Measurements from ENCODE around the gene NODAL. TPM values are rescaled to one million over a fixed set of nuclear protein-coding genes. Genes with fewer than 3 reads are reported as not detected.

Gene NODAL
- total RNA-seq, 2 experiments from 2014 or later = not detected

DNA sequence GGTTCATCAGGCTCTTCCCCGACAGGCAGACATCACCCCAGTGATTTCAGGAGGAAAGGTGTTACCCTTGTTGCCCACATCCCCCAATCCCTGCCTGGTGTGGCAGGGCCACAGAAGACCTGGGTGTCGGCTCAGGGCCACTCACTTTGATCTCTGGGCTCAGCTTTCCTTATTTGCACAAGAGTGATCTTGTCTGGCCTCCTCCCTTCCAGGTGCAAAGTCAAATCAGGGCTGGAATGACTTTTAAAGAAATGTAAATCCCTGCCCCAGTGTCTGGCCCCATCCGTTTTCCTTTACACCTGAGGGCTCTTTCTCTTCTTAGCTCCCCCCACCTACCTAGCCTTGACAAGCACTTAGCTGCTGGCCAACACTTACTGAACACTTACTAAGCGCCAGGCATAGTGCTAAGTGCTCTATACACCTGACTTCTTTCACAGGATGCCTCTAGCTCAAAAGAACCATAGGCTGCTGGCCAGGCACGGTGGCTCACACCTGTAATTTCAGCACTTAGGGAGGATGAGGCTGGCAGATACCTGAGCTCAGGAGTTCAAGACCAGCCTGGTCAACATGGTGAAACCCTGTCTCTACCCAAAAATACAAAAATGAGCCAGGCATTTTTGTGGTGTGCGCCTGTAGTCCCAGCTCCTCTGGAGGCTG lies 979 bp upstream of the NODAL start:
- no peak overlapping the region for H3K27ac Mint-ChIP-seq
- ATAC-seq (no peak), DNase-seq (no peak)
- H3K36me3 Mint-ChIP-seq (ENCODE audit: low read depth) = no peaks in the 10 kb centered on the region
- H3K9me3 Mint-ChIP-seq (ENCODE audit: insufficient read depth) = no peaks in the 10 kb centered on the region
- peaks cover 9% of the 10 kb centered on the region for H3K4me1 Mint-ChIP-seq (ENCODE audit: low read depth)
- H3K4me3 Mint-ChIP-seq = no peak overlapping the region
- POLR2A ChIA-PET = interaction anchor here (1.2 kb wide), 1 partner anchor 11 kb away, joined by 3 read pairs; no protein-coding TSS in a partner anchor
- CTCF ChIA-PET = interaction anchor here (1.2 to 1.7 kb wide), 4 partner anchors 19 to 221 kb away, joined by 3 to 6 read pairs (median 4); no protein-coding TSS in a partner anchor
- H3K27me3 Mint-ChIP-seq (ENCODE audit: low read depth) = peaks cover 57% of the 10 kb centered on the region

DNA sequence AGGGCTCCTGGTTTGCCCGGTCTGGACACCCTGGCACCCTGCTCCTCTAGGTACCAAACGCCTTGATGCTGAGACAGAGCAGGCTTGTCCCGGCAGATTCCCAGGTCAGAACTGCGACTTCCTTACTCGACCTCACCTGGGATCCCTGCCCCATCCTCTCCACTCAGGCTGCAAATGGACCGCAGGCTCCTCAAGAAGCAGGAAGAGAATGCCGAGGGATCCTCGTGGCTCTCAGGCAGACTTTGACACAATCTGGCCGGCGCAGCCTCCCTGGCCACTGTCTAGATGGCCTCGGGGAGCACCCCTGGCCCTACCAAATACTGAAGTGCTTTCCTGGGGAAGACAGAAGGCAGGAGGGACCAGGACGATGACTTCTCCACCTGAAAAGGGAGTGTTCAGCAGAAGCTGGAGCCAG lies 421 bp upstream of the NODAL start:
- no peak overlapping the region for H3K27ac Mint-ChIP-seq
- DNase-seq (no peak), ATAC-seq (no peak)
- peaks cover 60% of the 10 kb centered on the region for H3K27me3 Mint-ChIP-seq (ENCODE audit: low read depth)
- no peaks in the 10 kb centered on the region for H3K36me3 Mint-ChIP-seq (ENCODE audit: low read depth)
- no peaks in the 10 kb centered on the region for H3K9me3 Mint-ChIP-seq (ENCODE audit: insufficient read depth)
- H3K4me3 Mint-ChIP-seq = no peak overlapping the region
- peaks cover 9% of the 10 kb centered on the region for H3K4me1 Mint-ChIP-seq (ENCODE audit: low read depth)
- ChIA-PET POLR2A (interaction anchor here (1.2 kb wide), 1 partner anchor 10 kb away, joined by 3 read pairs; no protein-coding TSS in a partner anchor), CTCF (interaction anchor here (1.5 to 1.7 kb wide), 2 partner anchors 19 to 36 kb away, joined by 4 to 6 read pairs; no protein-coding TSS in a partner anchor)

GRCh38 chr10:70440296-70441160 lies 953 bp downstream of the NODAL start:
- Mint-ChIP-seq H3K4me1 (ENCODE audit: low read depth) (peaks cover 9% of the 10 kb centered on the region), H3K9me3 (ENCODE audit: insufficient read depth) (no peaks in the 10 kb centered on the region), H3K36me3 (ENCODE audit: low read depth) (no peaks in the 10 kb centered on the region), H3K27ac (no peak overlapping the region), H3K4me3 (peak overlapping the region; percentile 40), H3K27me3 (ENCODE audit: low read depth) (peaks cover 60% of the 10 kb centered on the region)
- ATAC-seq = peak; percentile 65
- ChIA-PET POLR2A (no interaction called here), CTCF (interaction anchor here (1.5 kb wide), 1 partner anchor 34 kb away, joined by 4 read pairs; no protein-coding TSS in a partner anchor)
- peak; percentile 26 for DNase-seq

- ChIA-PET POLR2A (no interaction called here), CTCF (interaction anchor here (0.7 to 1.3 kb wide), 2 partner anchors 12 to 38 kb away, joined by 3 to 4 read pairs; no protein-coding TSS in a partner anchor)
- Mint-ChIP-seq H3K27ac (no peak overlapping the region), H3K9me3 (ENCODE audit: insufficient read depth) (no peaks in the 10 kb centered on the region), H3K4me1 (ENCODE audit: low read depth) (peaks cover 22% of the 10 kb centered on the region), H3K27me3 (ENCODE audit: low read depth) (peaks cover 48% of the 10 kb centered on the region), H3K36me3 (ENCODE audit: low read depth) (no peaks in the 10 kb centered on the region), H3K4me3 (no peak overlapping the region)
- no peak for DNase-seq
- ATAC-seq = no peak
These were observed 3.8 kb downstream of the NODAL start for GRCh38 chr10:70437721-70438120.

DNA sequence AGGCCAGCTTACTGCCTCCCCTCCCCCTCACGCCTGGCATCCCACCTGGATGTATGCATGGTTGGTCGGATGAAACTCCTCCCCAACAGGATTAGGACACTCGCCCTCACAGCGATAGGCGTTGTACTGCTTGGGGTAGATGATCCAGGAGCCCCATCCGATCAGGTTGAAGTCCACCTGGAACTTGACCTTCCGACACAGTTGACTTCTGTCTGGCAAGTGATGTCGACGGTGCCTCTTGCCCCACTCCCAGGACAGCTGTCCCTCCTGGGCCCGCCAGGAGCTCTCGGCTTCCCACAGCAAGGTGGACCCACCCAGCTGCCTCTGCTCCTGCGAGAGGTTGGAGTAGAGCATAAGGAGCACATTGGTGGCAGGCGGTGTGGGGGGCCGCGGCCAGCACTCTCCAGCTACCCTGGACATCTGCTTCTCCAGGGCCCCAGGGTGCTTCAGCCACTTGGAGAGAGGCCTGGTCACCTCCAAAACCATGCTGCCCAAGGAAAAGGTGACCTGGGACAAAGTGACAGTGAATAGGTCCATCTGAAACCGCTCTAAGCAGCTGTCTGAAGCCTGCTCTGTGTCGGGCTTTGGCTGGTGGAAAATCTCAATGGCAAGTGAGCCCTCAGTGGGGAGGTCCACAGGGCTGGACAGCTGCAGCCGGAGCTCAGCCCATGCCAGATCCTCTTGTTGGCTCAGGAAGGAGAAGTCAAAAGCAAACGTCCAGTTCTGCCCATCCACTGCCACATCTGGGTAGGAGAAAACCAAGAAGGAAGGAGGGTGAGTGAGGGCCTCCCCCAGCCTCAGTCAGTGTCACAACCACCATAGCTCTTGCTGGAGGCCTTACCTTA lies 6.0 kb downstream of the NODAL start:
- CTCF ChIA-PET = interaction anchor here (1.1 kb wide), 1 partner anchor 8 kb away, joined by 3 read pairs; no protein-coding TSS in a partner anchor
- ATAC-seq (no peak), DNase-seq (no peak)
- POLR2A ChIA-PET = interaction anchor here (1.8 kb wide), 1 partner anchor 31 kb away, joined by 4 read pairs; the partner anchor contains the start of gene EIF4EBP2
- Mint-ChIP-seq H3K4me1 (ENCODE audit: low read depth) (peaks cover 25% of the 10 kb centered on the region), H3K27me3 (ENCODE audit: low read depth) (peaks cover 28% of the 10 kb centered on the region), H3K36me3 (ENCODE audit: low read depth) (no peaks in the 10 kb centered on the region), H3K27ac (no peak overlapping the region), H3K9me3 (ENCODE audit: insufficient read depth) (no peaks in the 10 kb centered on the region), H3K4me3 (no peak overlapping the region)

DNA sequence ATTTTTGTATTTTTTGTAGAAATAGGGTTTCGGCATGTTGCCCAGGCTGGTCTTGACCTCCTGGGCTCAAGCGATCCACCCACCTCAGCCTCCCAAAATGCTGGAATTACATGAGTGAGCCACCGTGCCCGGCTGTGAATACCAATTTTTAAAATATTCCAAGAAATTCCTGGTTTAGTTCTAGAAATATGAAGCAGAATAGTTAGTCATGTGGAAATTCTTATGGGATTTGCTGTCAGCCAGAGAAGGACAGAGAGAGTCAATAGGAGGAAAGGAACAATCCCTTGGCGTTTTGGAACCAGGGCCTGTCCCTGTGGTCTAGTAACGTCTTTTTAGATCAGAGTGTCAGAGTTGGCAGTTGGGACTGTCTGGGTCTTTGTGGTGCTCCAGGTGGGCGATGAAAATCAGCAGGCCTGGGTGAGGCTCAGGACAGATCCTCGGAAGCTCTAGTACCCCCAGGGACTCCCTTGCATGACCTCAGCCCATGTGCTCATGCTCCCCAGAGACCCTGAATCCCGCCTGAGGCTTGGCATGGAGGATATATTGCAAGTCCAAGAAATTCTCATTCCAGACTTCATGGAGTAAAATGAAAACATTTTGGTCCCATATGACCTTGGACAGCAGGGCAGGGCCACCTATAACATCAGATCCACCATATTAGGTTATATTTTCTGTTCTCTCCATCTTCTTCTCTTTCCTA lies 7.8 kb downstream of the NODAL start:
- CTCF ChIA-PET = interaction anchor here (1.2 to 1.9 kb wide), 3 partner anchors 13 to 69 kb away, joined by 3 to 7 read pairs (median 3); no protein-coding TSS in a partner anchor
- ATAC-seq (no peak), DNase-seq (no peak)
- Mint-ChIP-seq H3K27me3 (ENCODE audit: low read depth) (peaks cover 13% of the 10 kb centered on the region), H3K9me3 (ENCODE audit: insufficient read depth) (no peaks in the 10 kb centered on the region), H3K4me3 (no peak overlapping the region), H3K27ac (no peak overlapping the region), H3K36me3 (ENCODE audit: low read depth) (peaks cover 6% of the 10 kb centered on the region), H3K4me1 (ENCODE audit: low read depth) (peaks cover 22% of the 10 kb centered on the region)
- POLR2A ChIA-PET = no interaction called here

DNA sequence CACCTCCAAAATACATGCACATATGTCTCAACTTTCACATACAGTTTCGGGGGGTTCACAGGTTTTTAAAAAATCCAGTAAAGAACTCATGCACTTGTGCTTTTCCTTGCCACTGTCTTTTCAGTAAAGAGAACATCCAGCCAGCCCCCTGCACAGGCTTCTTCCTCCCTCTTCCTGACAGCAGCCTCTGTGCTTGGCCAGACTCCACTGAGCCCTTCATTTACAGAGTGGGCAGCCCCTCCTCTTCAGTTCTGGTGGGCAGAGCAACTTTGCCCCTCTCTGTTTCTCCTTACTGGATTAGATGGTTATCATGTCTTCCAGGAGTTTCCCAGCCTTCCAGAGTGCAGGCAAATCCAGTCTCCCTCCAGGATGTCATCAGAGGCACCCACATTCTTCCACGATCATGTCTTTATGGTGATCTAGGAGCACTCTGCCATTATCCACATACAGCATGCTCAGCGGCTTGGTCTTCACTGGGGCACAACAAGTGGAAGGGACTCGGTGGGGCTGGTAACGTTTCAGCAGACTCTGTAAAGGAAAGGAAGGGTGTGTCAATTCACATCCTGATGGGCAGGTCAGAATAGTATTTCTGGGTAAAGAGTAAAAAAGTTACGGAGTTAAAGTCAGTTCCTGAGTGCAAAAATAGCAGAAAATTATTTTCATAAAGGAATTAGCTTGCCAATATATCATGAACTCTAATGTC lies 8.8 kb downstream of the NODAL start:
- DNase-seq = no peak
- Mint-ChIP-seq H3K36me3 (ENCODE audit: low read depth) (peaks cover 11% of the 10 kb centered on the region), H3K4me3 (peak overlapping the region; percentile 44), H3K9me3 (ENCODE audit: insufficient read depth) (no peaks in the 10 kb centered on the region), H3K4me1 (ENCODE audit: low read depth) (peaks cover 22% of the 10 kb centered on the region), H3K27ac (peak overlapping the region; percentile 63), H3K27me3 (ENCODE audit: low read depth) (peaks cover 8% of the 10 kb centered on the region)
- ChIA-PET CTCF (interaction anchor here (1.2 to 2.5 kb wide), 6 partner anchors 14 to 69 kb away, joined by 3 to 11 read pairs (median 4); no protein-coding TSS in a partner anchor), POLR2A (interaction anchor here (0.6 to 0.9 kb wide), 3 partner anchors 11 to 1470 kb away, joined by 3 read pairs; no protein-coding TSS in a partner anchor)
- ATAC-seq = no peak

GRCh38 chr10:70432101-70432500 lies 9.4 kb downstream of the NODAL start:
- peaks cover 3% of the 10 kb centered on the region for H3K27me3 Mint-ChIP-seq (ENCODE audit: low read depth)
- ChIA-PET POLR2A (interaction anchor here (0.9 to 1.6 kb wide), 2 partner anchors 10 kb away, joined by 3 read pairs; partner anchors contain the start of gene NODAL), CTCF (interaction anchor here (0.7 to 2.5 kb wide), 5 partner anchors 14 to 68 kb away, joined by 3 to 11 read pairs (median 5); no protein-coding TSS in a partner anchor)
- no peak overlapping the region for H3K27ac Mint-ChIP-seq
- H3K4me1 Mint-ChIP-seq (ENCODE audit: low read depth) = peaks cover 22% of the 10 kb centered on the region
- peaks cover 11% of the 10 kb centered on the region for H3K36me3 Mint-ChIP-seq (ENCODE audit: low read depth)
- H3K4me3 Mint-ChIP-seq = peak overlapping the region; percentile 44
- ATAC-seq (no peak), DNase-seq (no peak)
- H3K9me3 Mint-ChIP-seq (ENCODE audit: insufficient read depth) = no peaks in the 10 kb centered on the region

DNA sequence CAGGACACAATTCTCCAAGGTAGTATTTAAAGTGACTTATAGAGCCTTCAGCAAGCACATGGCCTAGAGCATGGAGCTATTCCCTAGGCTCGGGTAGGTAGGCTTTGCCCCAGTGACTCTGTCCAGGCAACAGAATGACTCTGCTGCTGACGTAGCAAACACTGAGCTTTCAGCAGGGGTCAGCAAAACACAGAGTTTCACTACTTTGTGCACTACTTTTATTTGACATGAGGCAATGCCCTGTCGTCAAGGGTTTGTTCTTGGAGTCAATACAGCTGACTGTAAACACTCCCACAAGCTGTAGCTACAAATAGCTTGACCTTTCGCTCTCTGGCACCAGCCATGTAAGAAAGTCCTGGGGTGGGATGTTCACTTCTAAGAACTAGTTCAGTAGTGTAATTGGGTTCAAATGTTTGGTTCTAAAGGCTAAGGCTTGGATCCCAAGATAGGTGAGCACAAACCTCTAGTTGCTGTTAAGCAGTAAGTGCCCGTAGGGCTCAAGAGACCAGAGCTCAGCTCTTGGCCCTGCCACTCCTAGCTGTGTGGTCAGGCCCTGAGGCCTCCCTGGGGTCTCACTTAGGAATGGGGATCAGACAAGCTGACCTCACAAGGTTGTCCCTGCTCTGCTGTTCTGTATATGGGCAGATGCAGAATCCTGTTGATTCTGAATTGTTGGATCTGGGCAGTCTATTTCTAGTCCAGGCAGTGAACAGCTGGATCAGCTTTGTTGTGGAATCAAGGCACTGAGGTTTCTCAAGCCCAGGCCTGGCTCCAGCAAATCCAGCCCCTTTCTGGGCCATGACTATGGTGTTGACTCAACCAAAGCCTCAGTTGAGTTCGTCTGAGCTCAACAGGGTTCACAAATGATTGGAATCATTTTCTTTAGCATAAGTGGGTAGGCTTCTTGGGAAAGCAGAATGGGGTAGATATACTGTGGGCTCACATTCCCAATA lies 10.7 kb downstream of the NODAL start:
- Mint-ChIP-seq H3K27ac (no peak overlapping the region), H3K27me3 (ENCODE audit: low read depth) (no peaks in the 10 kb centered on the region), H3K9me3 (ENCODE audit: insufficient read depth) (no peaks in the 10 kb centered on the region), H3K36me3 (ENCODE audit: low read depth) (peaks cover 16% of the 10 kb centered on the region), H3K4me3 (no peak overlapping the region), H3K4me1 (ENCODE audit: low read depth) (peaks cover 22% of the 10 kb centered on the region)
- ChIA-PET CTCF (interaction anchor here (1.1 to 2.5 kb wide), 5 partner anchors 13 to 106 kb away, joined by 3 to 11 read pairs (median 4); no protein-coding TSS in a partner anchor), POLR2A (interaction anchor here (0.7 to 1.6 kb wide), 2 partner anchors 11 to 440 kb away, joined by 3 read pairs; partner anchors contain the start of gene NODAL)
- ATAC-seq (no peak), DNase-seq (no peak)

All from activated CD8-positive, alpha-beta T cell treated with anti-CD3 and anti-CD28 coated beads, Interleukin-2, amount 10 ng/mL, durations not matched to agents 7 days and 5 days (primary cell).